Measurements from ENCODE around the gene HAND2.

DNA sequence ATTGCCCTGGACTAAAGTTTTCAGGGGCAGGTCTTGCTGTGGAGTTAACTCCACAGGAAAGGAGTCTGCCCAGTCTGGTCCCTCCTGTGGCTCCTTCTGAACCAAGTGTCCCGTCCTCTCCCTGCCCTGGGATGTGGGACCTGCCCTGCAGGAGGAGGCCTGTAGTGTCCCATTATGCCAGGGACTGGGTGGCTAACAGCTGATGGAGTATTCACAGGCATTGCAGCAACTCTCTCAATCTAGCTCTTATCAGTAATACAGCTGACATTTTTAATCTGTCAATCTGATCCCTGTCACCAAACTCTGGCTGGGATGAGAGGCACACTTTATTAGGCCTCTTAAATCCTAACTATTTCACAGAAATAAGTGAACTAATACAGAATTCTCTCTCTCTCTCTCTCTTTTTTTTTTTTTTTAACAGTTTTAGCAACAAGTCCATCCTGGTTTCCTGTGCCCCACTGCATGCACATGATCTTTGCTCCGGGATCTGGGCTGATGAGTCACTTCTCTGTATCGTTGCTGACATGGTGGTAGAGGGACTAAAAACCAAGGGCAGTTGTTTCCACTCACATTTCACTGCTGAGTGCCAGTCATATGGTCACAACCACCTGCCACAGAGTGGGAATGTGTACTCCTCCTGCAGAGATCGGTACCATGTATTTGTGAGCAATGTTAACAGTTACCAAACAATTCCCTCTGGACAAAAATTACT, 39.1 kb downstream of the HAND2 start:
- TF ChIP-seq, protein P1, sequence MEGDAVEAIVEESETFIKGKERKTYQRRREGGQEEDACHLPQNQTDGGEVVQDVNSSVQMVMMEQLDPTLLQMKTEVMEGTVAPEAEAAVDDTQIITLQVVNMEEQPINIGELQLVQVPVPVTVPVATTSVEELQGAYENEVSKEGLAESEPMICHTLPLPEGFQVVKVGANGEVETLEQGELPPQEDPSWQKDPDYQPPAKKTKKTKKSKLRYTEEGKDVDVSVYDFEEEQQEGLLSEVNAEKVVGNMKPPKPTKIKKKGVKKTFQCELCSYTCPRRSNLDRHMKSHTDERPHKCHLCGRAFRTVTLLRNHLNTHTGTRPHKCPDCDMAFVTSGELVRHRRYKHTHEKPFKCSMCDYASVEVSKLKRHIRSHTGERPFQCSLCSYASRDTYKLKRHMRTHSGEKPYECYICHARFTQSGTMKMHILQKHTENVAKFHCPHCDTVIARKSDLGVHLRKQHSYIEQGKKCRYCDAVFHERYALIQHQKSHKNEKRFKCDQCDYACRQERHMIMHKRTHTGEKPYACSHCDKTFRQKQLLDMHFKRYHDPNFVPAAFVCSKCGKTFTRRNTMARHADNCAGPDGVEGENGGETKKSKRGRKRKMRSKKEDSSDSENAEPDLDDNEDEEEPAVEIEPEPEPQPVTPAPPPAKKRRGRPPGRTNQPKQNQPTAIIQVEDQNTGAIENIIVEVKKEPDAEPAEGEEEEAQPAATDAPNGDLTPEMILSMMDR (IDR thresholded peaks at IDR 0.05; ENCODE audit: borderline replicate concordance, extremely low read depth, low read length, poor library complexity, severe bottlenecking), result no peak
- no peak for TF ChIP-seq EZH2 (IDR thresholded peaks at IDR 0.05; ENCODE audit: borderline replicate concordance, low read depth, low read length, severe bottlenecking)

Data from DND-41 (cell line).